ENCODE measurements around the gene GYG2. TPM values are rescaled to one million over a fixed set of nuclear protein-coding genes. Genes with fewer than 3 reads are reported as not detected.
"Not testable (repeated sequence)": the region's sequence is repeated elsewhere in the genome, so short reads cannot be mapped to it uniquely, and the experiment has no call there.

GYG2 gene
- total RNA-seq, 1 experiment from 2014 or later: not detected

DNA sequence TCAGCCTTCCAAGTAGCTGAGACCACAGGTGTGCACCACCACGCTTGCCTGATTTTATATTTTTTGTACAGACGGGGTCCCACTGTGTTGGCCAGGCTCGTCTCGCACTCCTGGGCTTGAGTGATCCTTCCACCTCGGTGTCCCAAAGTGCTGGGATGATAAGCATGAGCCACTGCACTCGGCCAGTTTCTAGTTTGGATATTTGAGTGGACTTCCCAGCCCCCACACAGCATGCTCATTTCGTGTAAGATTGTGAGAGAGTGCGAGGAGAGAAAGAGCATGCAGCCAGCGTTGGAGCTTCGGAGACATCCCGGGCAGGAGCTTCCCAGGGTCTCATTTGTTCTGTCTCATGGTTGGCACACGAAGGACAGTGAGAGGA, 68.6 kb downstream of the GYG2 start:
- H4K20me1 ChIP-seq (ENCODE audit: insufficient read depth): no peaks in the 10 kb centered on the region
- H3K9me3 ChIP-seq (ENCODE audit: control insufficient read depth in 1 of 2, insufficient read depth in 1 of 2, low read depth in 1 of 2, low read length in 2 of 2): no peaks in the 10 kb centered on the region
- H3K27me3 ChIP-seq (ENCODE audit: insufficient read depth, low read length): no peaks in the 10 kb centered on the region
- CTCF ChIA-PET: no interaction called here
- H2AFZ ChIP-seq (ENCODE audit: low read depth, low read length, poor library complexity, severe bottlenecking): no peak overlapping the region
- no peaks in the 10 kb centered on the region for H3K79me2 ChIP-seq (ENCODE audit: insufficient read depth, low read length)
- intact Hi-C loops (cut with micrococcal nuclease): no loop called here
- no peak overlapping the region for H3K9ac ChIP-seq (ENCODE audit: low read length)
- no peak overlapping the region for H3K4me3 ChIP-seq (replicated peaks in 1 of 2; ENCODE audit: low read depth in 1 of 2, low read length in 2 of 2)
- POLR2A ChIA-PET: no interaction called here
- peak overlapping the region; percentile 33; the same call in 1 of the 2 replicates for H3K27ac ChIP-seq (ENCODE audit: low read depth, low read length)
- H3K36me3 ChIP-seq (ENCODE audit: control insufficient read depth in 1 of 2, insufficient read depth in 2 of 2, low read length in 2 of 2): no peaks in the 10 kb centered on the region
- TF ChIP-seq CBX3 (IDR thresholded peaks at IDR 0.05; ENCODE audit: low read depth) (no peak), SRF (IDR thresholded peaks at IDR 0.05; ENCODE audit: low read depth) (no peak), ELF1 (IDR thresholded peaks at IDR 0.05; ENCODE audit: borderline replicate concordance, low read depth) (no peak), ZFX (IDR thresholded peaks at IDR 0.05) (no peak), YY1 (IDR thresholded peaks at IDR 0.05; ENCODE audit: extremely low read depth, insufficient replicate concordance, low read depth, low read length) (no peak), SP1 (IDR thresholded peaks at IDR 0.05; ENCODE audit: low read depth) (no peak), EZH2phosphoT487 (IDR thresholded peaks at IDR 0.05; ENCODE audit: borderline replicate concordance) (no peak), TCF7L2 (IDR thresholded peaks at IDR 0.05; ENCODE audit: borderline replicate concordance, extremely low read depth, insufficient read depth, insufficient read length) (no peak)
- TF ChIP-seq, protein P1, sequence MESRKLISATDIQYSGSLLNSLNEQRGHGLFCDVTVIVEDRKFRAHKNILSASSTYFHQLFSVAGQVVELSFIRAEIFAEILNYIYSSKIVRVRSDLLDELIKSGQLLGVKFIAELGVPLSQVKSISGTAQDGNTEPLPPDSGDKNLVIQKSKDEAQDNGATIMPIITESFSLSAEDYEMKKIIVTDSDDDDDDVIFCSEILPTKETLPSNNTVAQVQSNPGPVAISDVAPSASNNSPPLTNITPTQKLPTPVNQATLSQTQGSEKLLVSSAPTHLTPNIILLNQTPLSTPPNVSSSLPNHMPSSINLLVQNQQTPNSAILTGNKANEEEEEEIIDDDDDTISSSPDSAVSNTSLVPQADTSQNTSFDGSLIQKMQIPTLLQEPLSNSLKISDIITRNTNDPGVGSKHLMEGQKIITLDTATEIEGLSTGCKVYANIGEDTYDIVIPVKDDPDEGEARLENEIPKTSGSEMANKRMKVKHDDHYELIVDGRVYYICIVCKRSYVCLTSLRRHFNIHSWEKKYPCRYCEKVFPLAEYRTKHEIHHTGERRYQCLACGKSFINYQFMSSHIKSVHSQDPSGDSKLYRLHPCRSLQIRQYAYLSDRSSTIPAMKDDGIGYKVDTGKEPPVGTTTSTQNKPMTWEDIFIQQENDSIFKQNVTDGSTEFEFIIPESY (IDR thresholded peaks at IDR 0.05; ENCODE audit: extremely low read depth, insufficient replicate concordance, low read length): no peak
- TF ChIP-seq, protein P2, sequence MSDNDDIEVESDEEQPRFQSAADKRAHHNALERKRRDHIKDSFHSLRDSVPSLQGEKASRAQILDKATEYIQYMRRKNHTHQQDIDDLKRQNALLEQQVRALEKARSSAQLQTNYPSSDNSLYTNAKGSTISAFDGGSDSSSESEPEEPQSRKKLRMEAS (IDR thresholded peaks at IDR 0.05): no peak
- DNase-seq (ENCODE audit: low read depth, low spot score) (no peak), ATAC-seq (peak; percentile 27; the same call in 1 of the 2 replicates)
- H3K4me1 ChIP-seq (ENCODE audit: control insufficient read depth in 1 of 2, insufficient read depth in 2 of 2, low read length in 2 of 2): peaks cover 15 to 32% of the 10 kb centered on the region in 2 experiments; a peak in 3 of 4 replicates
- no peaks in the 10 kb centered on the region for H3K9me2 ChIP-seq (ENCODE audit: insufficient read depth)
- RAD21 ChIA-PET (ENCODE audit: low non-redundant PET in 1 of 2, low total read pairs in 2 of 2, uncharacterized antibody in 2 of 2, unreplicated experiment in 2 of 2): no interaction called here
- peak overlapping the region; percentile 53 for H3K4me2 ChIP-seq (ENCODE audit: low read length)
- BruUV-seq (replicated peaks): no TSS peak

DNA sequence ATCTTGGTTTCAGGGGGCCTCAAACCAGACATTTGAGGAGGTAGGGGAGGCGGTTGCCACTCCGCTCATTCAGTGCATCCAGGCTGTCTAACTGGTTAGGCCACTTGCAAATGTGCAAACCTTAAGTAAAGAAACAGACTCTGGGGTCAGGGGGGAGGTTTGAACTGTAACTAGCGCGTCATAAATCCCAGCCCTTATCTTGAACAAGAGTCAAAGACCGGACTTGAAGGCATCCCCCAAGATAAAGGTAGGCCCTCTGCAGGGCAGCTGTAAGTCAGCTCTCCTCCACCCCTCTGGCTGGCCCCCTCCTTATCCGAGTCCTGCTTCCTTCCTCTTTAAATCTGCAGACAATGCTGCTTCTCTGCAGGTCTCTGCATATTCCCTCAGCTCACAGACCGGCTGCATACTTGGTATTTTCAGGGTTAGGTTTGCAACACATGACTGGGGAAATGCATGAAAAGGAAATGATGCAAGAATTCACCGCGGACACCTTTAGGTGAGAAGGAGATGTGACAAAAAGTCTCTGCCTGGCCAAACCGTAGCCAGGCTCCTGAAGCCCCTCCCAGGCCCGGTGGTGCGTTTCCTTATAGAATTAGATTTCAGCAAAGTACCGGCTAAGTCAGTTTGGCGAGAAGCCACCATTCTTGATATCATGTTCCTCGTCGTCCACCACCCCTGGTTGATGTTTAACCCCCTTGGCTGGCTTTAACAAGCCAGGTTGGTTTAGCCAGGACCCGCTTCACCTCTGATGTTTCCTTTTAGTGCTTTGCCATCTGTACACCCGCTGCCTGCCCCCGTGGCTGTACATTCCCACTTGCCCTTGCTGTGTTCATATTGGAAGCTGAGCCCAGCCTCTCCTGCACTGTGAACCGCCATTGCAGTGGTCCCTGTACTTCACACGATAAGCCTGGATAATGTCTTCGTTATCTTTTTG, 69.2 kb downstream of the GYG2 start:
- peak; percentile 80 for ATAC-seq
- Histone ChIP-seq H3K4me3 (replicated peaks in 1 of 2; ENCODE audit: low read depth in 1 of 2, low read length in 2 of 2) (peak overlapping the region in 1 of 2 experiments; percentile 16; a peak in 1 of 4 replicates), H3K27ac (ENCODE audit: low read depth, low read length) (peak overlapping the region; percentile 42; the same call in 1 of the 2 replicates), H3K4me1 (ENCODE audit: control insufficient read depth in 1 of 2, insufficient read depth in 2 of 2, low read length in 2 of 2) (peaks cover 15 to 32% of the 10 kb centered on the region in 2 experiments; a peak in 3 of 4 replicates), H3K4me2 (ENCODE audit: low read length) (peak overlapping the region; percentile 53), H2AFZ (ENCODE audit: low read depth, low read length, poor library complexity, severe bottlenecking) (peak overlapping the region; percentile 68)
- intact Hi-C loops (cut with micrococcal nuclease); H3K9ac ChIP-seq (ENCODE audit: low read length); RAD21 ChIA-PET (ENCODE audit: low non-redundant PET in 1 of 2, low total read pairs in 2 of 2, uncharacterized antibody in 2 of 2, unreplicated experiment in 2 of 2); H4K20me1 ChIP-seq (ENCODE audit: insufficient read depth); DNase-seq (ENCODE audit: low read depth, low spot score); H3K9me2 ChIP-seq (ENCODE audit: insufficient read depth); BruUV-seq (replicated peaks); H3K9me3 ChIP-seq (ENCODE audit: control insufficient read depth in 1 of 2, insufficient read depth in 1 of 2, low read depth in 1 of 2, low read length in 2 of 2); CTCF ChIA-PET; H3K79me2 ChIP-seq (ENCODE audit: insufficient read depth, low read length); H3K36me3 ChIP-seq (ENCODE audit: control insufficient read depth in 1 of 2, insufficient read depth in 2 of 2, low read length in 2 of 2); H3K27me3 ChIP-seq (ENCODE audit: insufficient read depth, low read length); POLR2A ChIA-PET: not testable (repeated sequence)

Data from HCT116 (cell line).